SW480 (cell line): ENCODE results near the gene PAXIP1.
"Not testable (repeated sequence)": the region's sequence is repeated elsewhere in the genome, so short reads cannot be mapped to it uniquely, and the experiment has no call there.

Source experiments
- DNase-seq: peaks from one replicate; pipeline ENCODE4 v3.0.0-alpha.2; 2016; ENCODE audit warnings: low spot score

PAXIP1 gene

GRCh38 chr7:154943906-154944305, 59.0 kb downstream of the PAXIP1 start:
- no peak for DNase-seq

- no peak for DNase-seq
Measured at GRCh38 chr7:154942691-154943090, 60.2 kb downstream of the PAXIP1 start.

- DNase-seq: no peak
Measured at GRCh38 chr7:154937837-154938236, 65.1 kb downstream of the PAXIP1 start.

GRCh38 chr7:154934353-154934952, 68.5 kb downstream of the PAXIP1 start:
- DNase-seq: not testable (repeated sequence)

- DNase-seq: peak; percentile 58
Measured at GRCh38 chr7:154931906-154932305, 71.0 kb downstream of the PAXIP1 start.

GRCh38 chr7:154929006-154929726, 73.8 kb downstream of the PAXIP1 start:
- no peak for DNase-seq

- DNase-seq: peak; percentile 81
Measured at GRCh38 chr7:154928136-154929005, 74.6 kb downstream of the PAXIP1 start.

GRCh38 chr7:154927624-154928125, 75.2 kb downstream of the PAXIP1 start:
- DNase-seq: peak; percentile 83

GRCh38 chr7:154922472-154922871, 80.5 kb downstream of the PAXIP1 start:
- not testable (repeated sequence) for DNase-seq

- no peak for DNase-seq
Measured at GRCh38 chr7:154919344-154920225, 83.3 kb downstream of the PAXIP1 start.

GRCh38 chr7:154918741-154919140, 84.2 kb downstream of the PAXIP1 start:
- DNase-seq: no peak

- DNase-seq: no peak
Measured at GRCh38 chr7:154918266-154918665, 84.7 kb downstream of the PAXIP1 start.

- no peak for DNase-seq
Measured at GRCh38 chr7:154917808-154918160, 85.1 kb downstream of the PAXIP1 start.

GRCh38 chr7:154916856-154917807, 85.8 kb downstream of the PAXIP1 start:
- DNase-seq: no peak

- DNase-seq: no peak
Measured at GRCh38 chr7:154916381-154916780, 86.5 kb downstream of the PAXIP1 start.

- DNase-seq: no peak
Measured at GRCh38 chr7:154915600-154915999, 87.3 kb downstream of the PAXIP1 start.

GRCh38 chr7:154914996-154915380, 87.9 kb downstream of the PAXIP1 start:
- DNase-seq: no peak

GRCh38 chr7:154914308-154914995, 88.5 kb downstream of the PAXIP1 start:
- no peak for DNase-seq

- peak; percentile 53 for DNase-seq
Measured at GRCh38 chr7:154913638-154914307, 89.2 kb downstream of the PAXIP1 start.
